GM18508 (cell line): ENCODE data around the gene C1QTNF3.

ENCODE experiments used
- ATAC-seq: cut with Tn5 transposase; IDR thresholded peaks from one replicate; pipeline ENCODE4 v1.9.1; 2021; ENCODE audit warnings: moderate number of reproducible peaks; ENCODE audit not compliant: insufficient read depth, unreplicated experiment

Gene C1QTNF3

GRCh38 chr5:33968211-33969005 lies 74.6 kb downstream of the C1QTNF3 start:
- ATAC-seq: no peak
